Stimulated activated CD8-positive, alpha-beta memory T cell treated with anti-CD3 and anti-CD28 coated beads, Interleukin-4, amount 100 ng/mL, for 48 hours (primary cell): Measurements from ENCODE around the gene MSMP.

Experiments used
- DNase-seq: peaks from one replicate; pipeline ENCODE4 v3.0.0-alpha.2; 2020

The MSMP gene

DNA sequence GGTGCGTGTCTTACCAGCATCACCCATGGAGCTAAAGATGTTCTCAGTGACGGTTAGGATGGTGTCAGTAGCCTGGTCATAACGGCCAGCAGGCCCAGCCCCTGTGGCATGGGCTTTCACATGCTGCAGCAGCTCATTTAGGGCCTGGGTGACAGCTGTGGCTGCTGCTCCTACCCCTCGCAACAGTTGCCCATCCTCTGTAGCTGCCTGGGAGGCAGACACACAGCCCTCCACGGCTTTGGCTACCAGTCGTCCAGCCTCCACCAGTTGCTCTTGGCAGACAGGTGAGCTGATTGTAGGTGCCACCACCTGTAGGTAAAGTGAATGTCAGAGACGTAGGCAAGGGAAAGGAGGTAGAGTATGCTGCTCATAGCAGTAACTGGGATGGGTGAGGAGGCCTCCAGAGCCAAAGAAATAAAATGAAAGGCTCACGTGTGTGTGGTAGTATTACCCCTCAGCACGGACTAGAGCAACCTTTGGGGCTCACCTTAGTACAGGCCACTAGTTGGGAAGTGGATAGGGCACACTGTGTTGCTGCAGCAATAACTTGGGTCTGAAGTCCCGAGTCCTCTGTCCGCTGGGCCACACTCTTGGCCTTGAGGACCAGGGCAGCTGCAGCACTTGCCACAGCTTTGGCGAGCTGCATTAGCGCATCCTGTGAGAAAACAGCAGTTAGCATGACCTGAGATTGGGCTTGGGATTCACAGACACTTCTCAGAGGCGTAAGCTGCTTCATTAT lies 36.8 kb downstream of the MSMP start:
- DNase-seq, result no peak

DNA sequence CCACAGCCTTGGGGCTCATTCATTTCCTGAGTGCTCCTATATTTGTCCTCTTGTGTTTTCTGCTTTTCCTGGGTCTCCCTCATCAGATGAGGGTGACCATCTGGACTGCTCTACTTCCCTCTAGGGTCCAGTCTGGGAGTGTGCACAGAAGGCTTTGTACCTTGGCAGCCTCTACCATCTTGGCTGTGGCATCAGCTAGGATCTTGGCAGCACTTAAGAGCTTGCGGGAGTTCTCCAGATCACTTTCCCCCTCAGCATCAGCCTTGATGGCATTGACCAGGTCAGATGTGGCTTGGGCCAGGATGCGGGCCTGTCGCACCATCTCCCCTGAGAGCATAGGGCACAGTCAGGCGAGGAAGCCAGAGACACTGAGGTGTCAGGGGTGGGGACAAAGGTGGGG lies 37.8 kb downstream of the MSMP start:
- DNase-seq, result no peak

DNA sequence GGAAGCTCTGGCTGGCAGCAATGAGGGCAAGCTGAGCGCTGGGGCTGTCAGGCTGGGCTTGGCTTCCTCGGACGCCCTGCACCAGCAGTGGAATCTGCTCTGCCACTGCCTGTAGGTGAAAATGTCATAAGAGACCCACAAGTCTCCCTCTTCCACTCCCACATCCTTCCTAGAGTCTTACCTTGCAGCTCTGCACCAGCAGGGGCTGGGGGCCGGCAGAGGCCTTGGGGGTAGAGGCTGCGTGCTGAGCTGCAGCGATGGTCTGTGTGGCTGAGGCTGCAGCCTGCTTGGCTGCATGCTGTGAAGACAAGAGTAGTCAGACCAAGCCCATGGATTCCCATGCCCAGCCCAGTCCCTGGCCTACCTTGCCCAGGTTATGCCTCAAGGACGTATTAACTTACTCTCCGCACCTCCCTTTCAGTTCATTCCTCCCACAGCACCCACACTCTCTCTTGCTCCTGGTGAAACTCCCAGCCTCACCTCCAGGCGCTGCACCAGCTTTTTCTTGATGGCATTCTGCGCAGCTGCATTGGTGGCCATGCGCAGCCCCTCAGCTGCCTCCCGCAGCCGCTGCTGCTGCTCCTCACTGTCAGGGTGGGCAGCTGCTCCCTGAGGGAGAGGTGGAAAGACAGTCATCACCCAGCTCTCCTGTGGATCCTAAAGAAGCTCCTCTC lies 39.4 kb downstream of the MSMP start:
- DNase-seq, result no peak

DNA sequence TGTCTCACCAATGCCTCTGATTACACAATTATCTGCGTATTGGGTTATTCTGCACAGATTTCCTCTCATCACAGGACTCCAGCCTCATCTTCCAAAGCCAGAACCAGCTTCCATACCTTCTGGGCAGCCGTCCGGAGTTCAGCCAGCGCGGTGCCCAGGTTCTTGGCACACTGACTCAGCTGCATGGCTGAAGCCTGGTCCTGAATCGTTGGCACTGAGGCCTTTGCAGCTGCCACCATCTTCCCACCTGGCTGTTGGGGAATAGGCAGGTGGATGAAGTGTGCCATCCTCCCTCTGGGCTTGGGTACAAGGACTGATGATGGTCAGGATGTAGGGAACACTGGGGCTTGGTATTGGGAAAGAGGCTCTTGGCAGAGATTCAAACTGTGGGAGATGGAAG lies 40.0 kb downstream of the MSMP start:
- DNase-seq, result no peak

DNA sequence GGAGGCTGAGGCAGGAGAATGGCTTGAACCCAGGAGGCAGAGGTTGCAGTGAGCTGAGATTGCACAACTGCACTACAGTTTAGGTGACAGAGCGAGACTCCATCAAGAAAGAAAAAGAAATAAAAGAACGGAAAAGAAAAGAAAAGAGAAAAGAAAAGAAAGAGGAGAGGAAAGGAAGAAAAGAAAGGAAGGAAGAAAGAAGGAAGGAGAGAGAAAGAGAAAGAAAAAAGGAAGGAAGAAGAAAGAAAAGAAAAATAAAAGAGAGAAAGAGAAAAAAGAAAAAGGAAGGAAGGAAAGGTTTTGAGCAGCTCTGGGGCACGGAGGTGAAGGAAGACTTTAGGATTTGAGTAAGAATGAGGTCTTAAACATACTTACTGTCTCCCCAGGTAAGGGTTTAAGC lies 40.5 kb downstream of the MSMP start:
- DNase-seq, result no peak

DNA sequence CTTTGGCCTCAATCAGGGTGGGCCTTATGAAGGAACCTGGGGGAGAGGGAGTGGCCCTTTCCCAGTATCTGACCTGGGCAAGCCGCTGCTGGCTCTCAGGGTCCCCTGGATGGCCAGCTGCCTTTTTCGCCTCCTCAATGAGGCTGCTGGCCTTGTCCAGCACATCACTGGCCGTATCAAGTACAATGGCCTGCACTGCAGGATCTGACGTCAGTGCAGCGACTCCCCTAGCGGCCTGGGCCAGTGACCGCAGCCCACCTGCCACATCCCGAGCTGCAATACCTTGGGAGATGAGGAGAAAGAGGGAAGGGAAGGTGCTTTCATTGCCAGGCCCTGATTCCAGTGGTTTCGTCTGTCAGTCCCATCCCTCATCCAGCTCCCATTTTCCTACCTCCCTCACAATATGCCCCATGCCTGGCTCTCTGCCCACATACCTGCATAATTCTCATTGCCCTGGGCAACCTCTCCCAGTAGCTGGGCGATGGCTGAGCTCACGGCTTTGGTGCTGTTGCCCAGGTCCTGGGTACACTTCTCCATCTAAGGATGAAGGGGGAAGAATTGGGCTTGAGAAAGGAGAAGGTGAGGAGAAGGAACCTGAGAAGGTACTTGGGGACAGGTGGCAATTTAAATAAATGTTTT lies 41.2 kb downstream of the MSMP start:
- no peak for DNase-seq

DNA sequence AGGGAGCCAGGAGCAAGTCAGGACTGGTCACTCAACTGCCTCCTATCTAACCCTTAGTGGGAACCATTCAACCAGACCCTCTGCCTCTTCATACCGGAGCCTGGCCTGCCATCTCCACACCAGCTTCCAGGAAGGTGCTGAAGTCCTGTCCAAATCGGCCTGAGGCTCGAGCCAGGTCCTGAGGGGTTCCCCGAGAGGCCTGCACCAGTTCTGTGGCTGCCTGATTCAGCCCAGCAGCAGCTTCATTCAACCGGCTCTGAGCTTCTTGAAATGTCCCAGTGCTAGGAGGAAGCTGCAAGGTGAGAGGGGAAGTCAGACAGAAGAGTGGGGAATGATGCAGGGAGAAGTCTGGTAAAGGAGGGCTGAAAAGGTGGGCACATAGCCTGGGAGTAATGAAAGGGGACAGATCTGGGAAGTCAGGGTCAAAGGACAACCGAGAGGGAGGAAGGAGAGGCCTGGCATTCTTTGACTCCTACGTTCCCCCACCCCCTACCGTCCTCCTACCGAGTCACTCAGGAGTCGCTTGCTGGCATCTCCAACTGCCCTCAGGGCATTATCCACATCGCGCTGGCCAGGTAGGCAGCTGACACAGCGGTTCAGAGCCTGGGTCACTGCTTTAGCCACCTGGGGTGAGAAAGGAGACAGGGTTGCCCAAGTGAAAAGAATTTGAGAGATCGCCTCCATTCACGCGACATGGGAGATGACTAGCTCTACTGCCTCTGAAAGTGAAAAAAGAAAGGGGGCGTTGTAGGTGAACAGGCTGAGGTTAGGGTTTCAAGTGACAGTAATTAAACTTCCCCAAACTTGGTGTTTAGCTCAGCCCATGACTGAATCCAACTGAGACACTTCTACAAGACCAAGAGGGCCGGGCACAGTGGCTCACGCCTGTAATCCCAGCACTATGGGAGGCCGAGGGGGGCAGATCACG lies 42.3 kb downstream of the MSMP start:
- no peak for DNase-seq

DNA sequence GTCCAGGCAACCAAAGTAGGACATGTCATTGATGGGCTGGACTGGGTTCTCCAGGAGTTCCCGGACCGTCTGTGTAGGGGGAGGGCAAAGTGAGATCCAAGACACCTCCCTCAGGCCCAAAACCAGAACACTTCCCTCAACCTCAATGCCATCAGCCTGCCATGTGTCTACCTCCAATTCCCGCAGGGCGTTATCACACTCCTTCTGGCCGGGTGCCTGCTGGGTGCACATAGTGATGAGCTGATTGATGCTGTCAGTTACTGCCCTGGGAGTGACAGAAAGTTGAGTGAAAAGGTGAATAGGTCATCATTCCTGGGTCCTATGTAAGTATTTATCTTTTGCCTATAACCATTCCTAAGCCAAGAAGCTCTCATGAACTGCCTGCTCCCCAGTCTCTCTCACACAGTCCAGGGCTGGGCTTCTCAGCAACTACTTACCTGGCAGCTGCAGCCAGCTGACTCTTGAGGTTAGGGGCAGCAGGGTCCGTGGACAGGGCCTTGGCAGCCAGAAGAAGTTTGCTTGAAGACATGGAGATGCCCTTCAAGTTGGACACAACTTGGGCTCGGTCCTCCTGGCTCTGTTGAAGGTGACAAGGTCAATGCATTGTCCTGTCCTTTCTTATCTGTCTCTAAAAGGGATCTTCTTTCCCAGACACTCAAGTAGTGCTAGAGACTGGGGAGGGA lies 43.1 kb downstream of the MSMP start:
- no peak for DNase-seq

DNA sequence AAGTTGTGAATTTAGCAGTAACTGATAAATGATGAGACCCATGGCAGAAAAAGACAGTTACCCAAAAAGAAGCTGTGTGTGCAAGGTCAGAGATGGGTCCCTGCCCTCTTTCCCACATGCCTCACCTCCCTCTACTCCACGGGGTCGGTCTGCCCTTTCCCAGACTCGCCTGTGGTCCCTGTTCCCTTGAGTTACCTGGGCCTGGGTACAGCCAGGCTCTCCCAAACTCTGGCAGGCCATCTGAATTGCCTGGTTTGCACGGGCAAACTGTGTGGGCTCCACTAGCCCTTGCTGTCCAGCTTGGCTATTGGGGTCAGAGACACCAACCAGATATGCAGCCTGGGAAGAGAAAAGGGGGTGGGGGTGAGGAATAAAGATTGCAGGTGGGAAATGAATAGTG lies 45.9 kb downstream of the MSMP start:
- DNase-seq, result no peak

DNA sequence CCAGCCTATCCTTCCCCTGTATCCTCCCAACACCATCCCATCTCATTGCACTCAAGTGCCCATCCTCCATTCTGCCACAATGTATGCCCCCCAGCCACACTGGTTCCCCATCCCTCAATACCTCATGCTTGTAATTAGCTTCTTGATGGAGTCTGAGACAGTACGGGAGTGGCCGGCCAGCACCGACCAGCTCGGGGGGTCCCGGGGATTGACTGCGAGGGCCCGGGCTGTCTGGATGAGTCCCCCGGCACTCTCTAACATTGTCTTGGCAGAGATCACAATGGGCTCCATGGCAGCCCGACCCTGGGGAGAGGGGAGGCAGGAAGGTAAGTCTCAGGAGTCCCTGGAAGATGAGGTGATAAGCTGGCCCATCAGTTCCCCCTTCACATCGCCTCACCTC lies 47.1 kb downstream of the MSMP start:
- DNase-seq, result no peak

DNA sequence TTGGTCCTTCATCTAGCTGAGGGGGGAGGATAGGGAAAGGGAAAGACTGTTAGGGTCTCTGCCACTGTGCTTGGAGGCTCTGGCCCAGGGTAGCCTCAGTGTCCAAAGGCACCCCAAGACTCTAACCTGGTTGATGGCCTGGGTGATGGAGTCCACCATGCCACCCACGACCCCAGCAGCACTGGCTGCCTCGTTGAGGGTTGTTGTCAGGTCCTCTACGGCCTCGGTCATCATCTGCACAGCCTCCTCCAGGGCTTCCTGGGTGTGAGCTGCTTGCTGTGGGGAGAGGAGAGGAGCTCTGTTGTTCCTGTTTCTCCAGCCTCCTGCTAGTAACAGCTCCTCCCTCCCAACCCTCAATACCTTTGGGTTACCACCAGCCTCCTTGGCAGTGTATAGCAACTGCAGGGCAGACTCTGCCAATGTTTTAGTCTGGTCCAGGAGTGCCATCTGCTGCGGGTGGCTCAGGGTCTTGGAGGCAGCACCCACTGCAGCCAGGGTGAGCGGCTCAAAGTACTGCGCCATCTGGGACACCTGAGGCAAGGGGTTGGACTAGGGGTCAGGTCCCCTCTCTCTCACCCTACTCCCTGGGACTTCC lies 48.1 kb downstream of the MSMP start:
- no peak for DNase-seq

DNA sequence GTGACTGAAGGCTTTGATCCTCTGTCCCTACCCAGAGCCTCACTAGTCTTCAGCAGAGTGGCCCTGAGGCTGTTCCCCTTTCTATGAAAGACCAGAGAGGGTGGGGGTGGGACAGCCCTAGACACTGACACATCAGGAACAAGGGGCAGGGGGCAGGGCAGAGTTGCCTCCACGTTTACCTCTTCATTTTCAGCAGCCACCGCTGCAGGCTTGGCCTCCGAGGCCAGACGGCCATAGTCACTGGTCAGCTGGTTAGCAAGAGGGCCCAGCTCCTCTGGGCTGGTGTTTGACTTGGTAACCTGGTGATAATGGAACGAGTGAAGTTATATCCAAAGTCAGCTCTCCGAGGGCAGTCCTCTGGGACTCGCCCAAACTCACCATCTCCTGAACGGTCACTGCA lies 48.7 kb downstream of the MSMP start:
- no peak for DNase-seq

DNA sequence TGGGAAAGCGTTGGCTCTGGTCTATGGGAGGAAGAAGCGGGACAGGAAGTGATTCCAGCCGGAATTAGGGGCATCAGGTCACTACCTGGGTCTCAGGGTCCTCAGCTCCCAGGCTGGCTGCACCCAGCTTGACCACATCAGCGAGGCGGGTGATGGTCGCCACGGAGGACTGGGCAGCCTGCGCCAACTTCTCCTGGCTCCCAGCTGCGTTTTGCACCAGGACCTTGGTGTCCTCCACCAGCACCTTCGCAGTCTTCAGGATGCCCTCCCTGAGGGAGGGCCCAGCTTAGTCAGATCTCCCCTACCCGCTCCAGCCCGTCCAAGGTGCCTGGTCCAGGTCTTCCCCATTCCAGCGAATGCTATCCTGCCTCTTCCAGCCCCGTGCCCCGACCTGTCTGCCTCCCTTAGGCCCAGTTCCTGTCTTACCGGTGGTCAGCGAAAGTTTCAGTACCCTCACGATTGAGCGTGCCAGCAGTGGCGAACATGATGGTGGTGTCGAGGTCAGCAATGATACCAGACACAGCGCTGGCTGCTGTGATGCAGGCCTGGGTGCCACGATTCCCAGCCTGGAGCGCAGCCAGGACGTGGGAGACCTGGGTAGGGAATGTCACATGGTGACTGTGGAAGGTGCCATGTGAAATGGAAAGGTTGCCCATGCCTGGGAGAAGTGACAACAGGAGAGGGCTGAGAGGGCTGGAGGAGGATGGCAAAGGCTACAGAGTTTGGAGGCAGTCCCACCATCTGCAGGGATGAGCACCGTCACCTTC lies 50.0 kb downstream of the MSMP start:
- no peak for DNase-seq
